RWPE1 (cell line): Measurements from ENCODE around the gene EPHA8.

Source experiments
- CTCF ChIA-PET: fragments of 350-600 bp; sonication (Branson Sonifier 250); formaldehyde crosslinking; extraction: SDS; loops from one replicate; lab custom pipeline; 2021; lab: Yijun Ruan, JAX
- POLR2A ChIA-PET: fragments of 400-600 bp; formaldehyde crosslinking; extraction: SDS; loops from one replicate; lab custom pipeline; 2020; ENCODE audit warnings: antibody characterized with exemption; ENCODE audit not compliant: low non-redundant PET; lab: Yijun Ruan, JAX
- DNase-seq: peaks from one replicate; pipeline ENCODE4 v3.0.0; 2012; ENCODE audit warnings: low spot score
- H3K27ac ChIP-seq: fragments of 450-650 bp; 2 replicates; pipeline ENCODE4 v1.5.1; 2017
- CTCF ChIP-seq: fragments of 450-650 bp; conservative IDR thresholded peaks from 2 replicates; pipeline ENCODE4 v1.5.1; 2017; ENCODE audit warnings: low read depth, mild to moderate bottlenecking

EPHA8 gene

GRCh38 chr1:22522221-22522743 is 41.0 kb upstream of the EPHA8 start:
- TF ChIP-seq CTCF = no peak
- H3K27ac ChIP-seq = no peak overlapping the region
- no peak for DNase-seq
- CTCF ChIA-PET = interaction anchor here (0.7 kb wide), 1 partner anchor 54 kb away, joined by 3 read pairs; no protein-coding TSS in a partner anchor
- POLR2A ChIA-PET = no interaction called here

- ChIA-PET POLR2A (no interaction called here), CTCF (no interaction called here)
- no peak for TF ChIP-seq CTCF
- no peak for DNase-seq
- H3K27ac ChIP-seq = no peak overlapping the region
Measured at GRCh38 chr1:22524481-22524880, 38.8 kb upstream of the EPHA8 start.

GRCh38 chr1:22525211-22525610 is 38.1 kb upstream of the EPHA8 start:
- no peak overlapping the region for H3K27ac ChIP-seq
- no peak for TF ChIP-seq CTCF
- POLR2A ChIA-PET = no interaction called here
- no peak for DNase-seq
- CTCF ChIA-PET = no interaction called here

GRCh38 chr1:22525646-22526045 is 37.6 kb upstream of the EPHA8 start:
- ChIA-PET POLR2A (no interaction called here), CTCF (no interaction called here)
- no peak overlapping the region for H3K27ac ChIP-seq
- TF ChIP-seq CTCF = no peak
- DNase-seq = no peak

GRCh38 chr1:22526098-22526497 is 37.2 kb upstream of the EPHA8 start:
- CTCF ChIA-PET = no interaction called here
- POLR2A ChIA-PET = no interaction called here
- no peak for DNase-seq
- no peak for TF ChIP-seq CTCF
- no peak overlapping the region for H3K27ac ChIP-seq

GRCh38 chr1:22526677-22527076 is 36.6 kb upstream of the EPHA8 start:
- ChIA-PET POLR2A (no interaction called here), CTCF (interaction anchor here (1.2 kb wide), 1 partner anchor 114 kb away, joined by 4 read pairs; no protein-coding TSS in a partner anchor)
- H3K27ac ChIP-seq = no peak overlapping the region
- no peak for TF ChIP-seq CTCF
- no peak for DNase-seq

- ChIA-PET POLR2A (no interaction called here), CTCF (interaction anchor here (0.5 to 1.2 kb wide), 5 partner anchors 69 to 115 kb away, joined by 3 to 4 read pairs (median 4); no protein-coding TSS in a partner anchor)
- no peak overlapping the region for H3K27ac ChIP-seq
- TF ChIP-seq CTCF = no peak
- DNase-seq = no peak
Measured at GRCh38 chr1:22527122-22527521, 36.2 kb upstream of the EPHA8 start.
